BLaER1 treated with 17β-estradiol and CSF1 and Interleukin-3, amounts not matched to agents 10 nM and 100 nM (cell line): Measurements from ENCODE around the gene ARHGEF1.

ENCODE experiments used
- H3K27ac ChIP-seq, 11 experiments: shearing (Covaris generic); formaldehyde crosslinking; 2 replicates each; pipeline ENCODE4 v1.8.1; 2022
- H3K27me3 ChIP-seq, 11 experiments: shearing (Covaris generic); formaldehyde crosslinking; 2 replicates each; pipeline ENCODE4 v1.8.1; 2022
- H3K36me3 ChIP-seq, 11 experiments: shearing (Covaris generic); formaldehyde crosslinking; 2 replicates each; pipeline ENCODE4 v1.8.1; 2022
- H3K4me1 ChIP-seq, 10 experiments: shearing (Covaris generic); formaldehyde crosslinking; 2 replicates each; pipeline ENCODE4 v1.8.1; 2022
- H3K4me2 ChIP-seq, 11 experiments: shearing (Covaris generic); formaldehyde crosslinking; 2 replicates each; pipeline ENCODE4 v1.8.1; 2022
- H3K4me3 ChIP-seq, 10 experiments: shearing (Covaris generic); formaldehyde crosslinking; 2 replicates each; pipeline ENCODE4 v1.8.1; 2022
- H3K9ac ChIP-seq, 11 experiments: shearing (Covaris generic); formaldehyde crosslinking; 2 replicates each; pipeline ENCODE4 v1.8.1; 2022
- H3K9me3 ChIP-seq, 11 experiments: shearing (Covaris generic); formaldehyde crosslinking; replicated peaks in 1 of 11; 2 replicates each; pipeline ENCODE4 v1.8.1; 2022
- H4K20me1 ChIP-seq, 11 experiments: shearing (Covaris generic); formaldehyde crosslinking; 2 replicates each; pipeline ENCODE4 v1.8.1; 2022
- Cebpa-rat ChIP-seq, 11 experiments: shearing (Covaris generic); IDR thresholded peaks; 2 replicates each; pipeline ENCODE4 v1.8.1; 2022

The ARHGEF1 gene

DNA sequence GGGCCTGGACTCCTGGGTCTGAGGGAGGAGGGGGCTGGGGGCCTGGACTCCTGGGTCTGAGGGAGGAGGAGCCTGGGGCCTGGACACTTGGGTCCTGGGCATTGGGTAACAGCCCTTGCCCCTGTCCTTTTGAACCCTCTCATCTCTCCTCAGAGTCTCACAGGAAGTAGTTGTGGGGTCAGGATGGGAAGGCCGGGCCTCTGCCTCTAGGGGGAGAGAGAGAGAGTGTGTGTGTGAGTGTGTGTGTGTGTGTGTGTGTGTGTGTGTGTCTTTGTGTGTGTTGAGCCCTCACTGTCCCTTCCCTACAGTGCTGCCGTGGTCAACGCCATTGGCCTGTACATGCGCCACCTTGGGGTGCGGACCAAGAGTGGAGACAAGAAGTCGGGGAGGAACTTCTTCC is 10.9 kb downstream of the ARHGEF1 start:
- TF ChIP-seq Cebpa-rat (IDR thresholded peaks at IDR 0.05): no peak
- Histone ChIP-seq H3K9me3 (no peaks in the 10 kb centered on the region), H3K4me3 (no peak overlapping the region), H3K27ac (peak overlapping the region in 3 of 11 experiments; percentile 17 to 29 (median 27); a peak in 2 of 22 replicates), H3K4me2 (no peak overlapping the region), H3K9ac (peak overlapping the region in 1 of 11 experiments; percentile 33; a peak in 1 of 22 replicates), H3K27me3 (no peaks in the 10 kb centered on the region), H3K4me1 (peaks cover 5 to 39% (median 32%) of the 10 kb centered on the region in 10 experiments; a peak in 17 of 20 replicates), H3K36me3 (peaks cover 76 to 84% (median 82%) of the 10 kb centered on the region in 11 experiments), H4K20me1 (peaks cover 21 to 87% (median 74%) of the 10 kb centered on the region in 11 experiments)

DNA sequence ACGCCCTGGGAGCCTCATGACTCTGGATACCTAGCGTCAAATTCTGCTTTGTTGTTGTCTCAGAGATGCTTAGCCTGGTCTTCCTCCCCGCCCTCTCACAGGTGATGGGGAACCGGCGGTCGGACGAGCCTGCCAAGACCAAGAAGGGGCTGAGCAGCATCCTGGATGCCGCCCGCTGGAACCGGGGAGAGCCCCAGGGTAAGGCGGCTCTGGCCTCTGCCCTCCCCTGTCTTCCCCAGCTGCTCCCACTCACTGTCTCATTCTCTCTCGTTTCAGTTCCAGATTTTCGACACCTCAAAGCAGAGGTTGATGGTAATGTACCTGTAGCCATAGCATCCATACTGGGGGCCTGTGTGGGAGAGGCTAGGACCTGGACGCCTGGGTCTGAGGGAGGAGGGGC is 11.4 kb downstream of the ARHGEF1 start:
- no peak overlapping the region for H3K4me2 ChIP-seq
- no peak for TF ChIP-seq Cebpa-rat (IDR thresholded peaks at IDR 0.05)
- peaks cover 5 to 35% (median 28%) of the 10 kb centered on the region in 10 experiments; a peak in 17 of 20 replicates for H3K4me1 ChIP-seq
- peak overlapping the region in 2 of 11 experiments; percentile 8 to 33; a peak in 1 of 22 replicates for H3K9ac ChIP-seq
- H3K27ac ChIP-seq: peak overlapping the region in 2 of 11 experiments; percentile 17 to 29; a peak in 2 of 22 replicates
- no peaks in the 10 kb centered on the region for H3K9me3 ChIP-seq
- H4K20me1 ChIP-seq: peaks cover 18 to 87% (median 74%) of the 10 kb centered on the region in 11 experiments
- H3K27me3 ChIP-seq: no peaks in the 10 kb centered on the region
- no peak overlapping the region for H3K4me3 ChIP-seq
- H3K36me3 ChIP-seq: peaks cover 76 to 84% (median 82%) of the 10 kb centered on the region in 11 experiments

DNA sequence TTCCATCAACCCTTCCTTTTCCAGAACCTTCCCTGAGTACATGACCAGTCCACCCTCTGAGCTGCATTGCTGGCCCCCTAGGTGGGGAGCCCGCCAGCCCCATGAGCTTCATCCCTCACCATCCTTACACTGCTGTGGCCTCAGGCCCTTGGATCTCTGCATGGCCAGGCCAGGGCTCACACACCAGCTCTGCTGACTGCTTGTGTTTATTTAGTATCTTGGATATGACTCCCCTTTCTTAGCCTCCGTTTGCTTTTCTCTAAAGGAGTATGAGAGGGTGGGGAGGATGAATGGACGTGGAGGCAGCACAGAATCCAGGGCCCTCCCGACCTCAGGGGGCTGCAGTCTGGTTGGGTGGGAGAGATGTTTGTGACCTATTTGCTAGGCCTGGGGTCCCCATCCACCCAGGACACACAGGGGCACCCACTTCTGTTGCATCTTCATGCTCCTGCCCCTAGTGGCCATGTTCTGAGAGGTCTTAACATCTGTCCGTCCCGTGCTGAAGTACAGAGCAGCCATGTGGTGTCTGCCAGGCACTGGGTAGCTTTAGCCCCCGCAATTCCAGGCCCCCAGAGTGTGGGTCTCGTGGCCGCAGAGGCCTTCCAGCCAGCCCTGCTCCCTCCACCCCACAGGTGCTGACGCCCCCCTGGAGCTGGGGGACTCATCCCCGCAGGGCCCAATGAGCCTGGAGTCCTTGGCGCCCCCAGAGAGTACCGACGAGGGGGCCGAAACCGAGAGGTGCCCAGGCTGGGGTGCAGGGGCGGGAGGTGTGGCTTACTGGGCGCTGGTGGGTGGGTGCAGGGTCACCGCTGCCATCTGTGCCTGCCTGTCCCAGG is 13.0 kb downstream of the ARHGEF1 start:
- Histone ChIP-seq H3K4me1 (peaks cover 5 to 24% (median 21%) of the 10 kb centered on the region in 10 experiments; a peak in 17 of 20 replicates), H4K20me1 (peaks cover 9 to 87% (median 65%) of the 10 kb centered on the region in 11 experiments), H3K9me3 (no peaks in the 10 kb centered on the region), H3K4me3 (no peak overlapping the region), H3K36me3 (peaks cover 76 to 85% (median 82%) of the 10 kb centered on the region in 11 experiments), H3K9ac (peak overlapping the region in 4 of 11 experiments; percentile 23 to 29 (median 26); a peak in 2 of 22 replicates), H3K4me2 (no peak overlapping the region), H3K27ac (peak overlapping the region in 2 of 11 experiments; percentile 4 to 29; a peak in 1 of 22 replicates), H3K27me3 (no peaks in the 10 kb centered on the region)
- no peak for TF ChIP-seq Cebpa-rat (IDR thresholded peaks at IDR 0.05)

DNA sequence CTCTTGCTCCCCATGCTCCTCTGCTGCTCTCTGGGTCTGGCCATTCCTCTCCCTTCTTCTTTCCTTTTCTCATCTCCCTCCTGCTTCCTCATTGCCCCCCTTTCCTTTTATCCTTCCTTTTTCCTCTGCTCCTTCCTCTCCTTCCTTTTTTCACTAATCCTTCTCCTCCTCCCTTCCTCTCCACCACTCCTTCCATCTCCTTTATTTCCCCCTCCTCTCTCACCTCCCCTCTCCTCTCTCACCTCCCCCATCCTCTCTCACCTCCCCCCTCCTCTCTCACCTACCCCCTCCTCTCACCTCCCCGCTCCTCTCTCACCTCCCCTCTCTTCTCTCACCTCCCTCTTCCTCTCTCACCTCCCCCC is 13.6 kb downstream of the ARHGEF1 start:
- peaks cover 9 to 87% (median 63%) of the 10 kb centered on the region in 11 experiments for H4K20me1 ChIP-seq
- H3K4me2 ChIP-seq: no peak overlapping the region
- H3K4me1 ChIP-seq: peaks cover 3 to 18% (median 15%) of the 10 kb centered on the region in 10 experiments; a peak in 17 of 20 replicates
- H3K9ac ChIP-seq: peak overlapping the region in 1 of 11 experiments; percentile 23; a peak in 1 of 22 replicates
- no peak overlapping the region for H3K4me3 ChIP-seq
- peaks cover 78 to 85% (median 82%) of the 10 kb centered on the region in 11 experiments for H3K36me3 ChIP-seq
- no peaks in the 10 kb centered on the region for H3K9me3 ChIP-seq
- 0 out of 22 replicates have a peak overlapping the region, but pooled peaks of 1 of the 11 experiments have one; percentile 29 for H3K27ac ChIP-seq
- no peaks in the 10 kb centered on the region for H3K27me3 ChIP-seq
- no peak for TF ChIP-seq Cebpa-rat (IDR thresholded peaks at IDR 0.05)

DNA sequence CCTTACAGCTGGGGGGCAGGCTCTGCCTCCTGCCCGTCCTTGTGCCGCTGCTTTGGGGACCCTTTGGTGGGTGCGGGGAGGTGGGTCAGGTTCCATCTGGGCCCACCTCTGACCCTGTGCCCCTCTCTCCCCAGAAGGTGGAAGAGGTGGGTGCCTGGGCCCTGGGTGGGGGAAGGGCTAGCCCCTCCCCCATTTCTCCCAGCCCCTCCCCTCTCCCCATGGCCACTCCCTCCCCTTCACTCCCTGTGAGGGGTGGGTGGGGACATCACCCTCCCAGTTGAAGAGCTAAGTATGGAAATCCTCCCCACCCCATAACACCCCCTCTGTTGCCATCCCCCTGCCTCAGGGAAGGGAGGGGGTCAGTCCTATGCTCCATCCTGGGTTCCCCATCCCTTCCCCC is 14.2 kb downstream of the ARHGEF1 start:
- H3K4me3 ChIP-seq: no peak overlapping the region
- H3K27me3 ChIP-seq: no peaks in the 10 kb centered on the region
- H3K4me2 ChIP-seq: no peak overlapping the region
- H3K9ac ChIP-seq: no peak overlapping the region
- no peak overlapping the region for H3K27ac ChIP-seq
- TF ChIP-seq Cebpa-rat (IDR thresholded peaks at IDR 0.05): no peak
- no peaks in the 10 kb centered on the region for H3K9me3 ChIP-seq
- peaks cover 4 to 87% (median 63%) of the 10 kb centered on the region in 11 experiments; a peak in 21 of 22 replicates for H4K20me1 ChIP-seq
- H3K4me1 ChIP-seq: peaks cover 0 to 12% (median 9%) of the 10 kb centered on the region in 10 experiments; a peak in 17 of 20 replicates
- peaks cover 78 to 85% (median 82%) of the 10 kb centered on the region in 11 experiments for H3K36me3 ChIP-seq

DNA sequence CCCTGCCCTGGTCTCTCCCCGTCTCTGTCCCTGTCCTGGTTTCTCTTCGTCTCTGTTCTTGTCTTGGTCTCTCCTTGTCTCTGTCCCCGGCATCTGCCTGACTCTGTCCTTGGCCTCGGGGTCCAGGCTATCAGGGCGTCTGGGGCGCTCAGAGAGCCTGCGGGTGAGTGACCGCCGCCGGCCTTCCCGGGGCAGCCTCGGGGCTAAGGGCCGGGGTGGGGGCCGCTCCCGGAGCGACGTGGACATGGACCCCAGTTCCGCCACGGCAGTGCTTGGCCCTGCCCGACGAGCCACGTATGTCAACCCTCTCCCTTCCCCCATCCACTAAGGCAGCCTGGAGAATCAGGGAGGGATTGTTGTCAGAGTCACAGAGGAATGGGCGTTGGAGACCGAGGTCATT is 14.8 kb downstream of the ARHGEF1 start:
- Histone ChIP-seq H3K4me2 (no peak overlapping the region), H3K4me3 (no peak overlapping the region), H3K4me1 (peaks cover 0 to 7% (median 3%) of the 10 kb centered on the region in 10 experiments; a peak in 15 of 20 replicates), H3K9ac (no peak overlapping the region), H3K27me3 (no peaks in the 10 kb centered on the region), H3K36me3 (peaks cover 78 to 85% (median 82%) of the 10 kb centered on the region in 11 experiments), H3K27ac (no peak overlapping the region), H3K9me3 (no peaks in the 10 kb centered on the region), H4K20me1 (peaks cover 4 to 87% (median 62%) of the 10 kb centered on the region in 11 experiments; a peak in 20 of 22 replicates)
- no peak for TF ChIP-seq Cebpa-rat (IDR thresholded peaks at IDR 0.05)

DNA sequence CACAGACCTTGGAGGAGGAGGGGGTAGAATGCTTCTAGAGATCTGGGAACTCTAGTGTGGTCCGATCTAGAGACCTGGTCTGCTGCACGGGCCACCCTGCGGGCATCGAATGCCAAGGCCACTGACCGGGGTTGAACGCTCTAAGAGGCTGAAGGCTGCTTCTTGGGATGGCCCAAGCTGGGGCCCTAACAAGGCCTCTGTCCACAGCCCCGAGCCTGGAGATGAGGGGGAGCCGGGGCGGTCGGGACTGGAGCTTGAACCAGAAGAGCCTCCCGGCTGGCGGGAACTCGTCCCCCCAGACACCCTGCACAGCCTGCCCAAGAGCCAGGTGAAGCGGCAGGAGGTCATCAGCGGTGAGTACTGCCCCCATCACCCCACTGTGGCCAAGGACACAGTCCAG is 15.3 kb downstream of the ARHGEF1 start:
- Histone ChIP-seq H3K27me3 (no peaks in the 10 kb centered on the region), H3K4me1 (peaks cover 0 to 4% (median 0%) of the 10 kb centered on the region in 10 experiments; a peak in 4 of 20 replicates), H3K4me2 (no peak overlapping the region), H3K27ac (no peak overlapping the region), H3K4me3 (no peak overlapping the region), H3K9me3 (no peaks in the 10 kb centered on the region), H3K36me3 (peaks cover 80 to 86% (median 84%) of the 10 kb centered on the region in 11 experiments), H4K20me1 (peaks cover 4 to 88% (median 66%) of the 10 kb centered on the region in 11 experiments; a peak in 20 of 22 replicates), H3K9ac (no peak overlapping the region)
- no peak for TF ChIP-seq Cebpa-rat (IDR thresholded peaks at IDR 0.05)

DNA sequence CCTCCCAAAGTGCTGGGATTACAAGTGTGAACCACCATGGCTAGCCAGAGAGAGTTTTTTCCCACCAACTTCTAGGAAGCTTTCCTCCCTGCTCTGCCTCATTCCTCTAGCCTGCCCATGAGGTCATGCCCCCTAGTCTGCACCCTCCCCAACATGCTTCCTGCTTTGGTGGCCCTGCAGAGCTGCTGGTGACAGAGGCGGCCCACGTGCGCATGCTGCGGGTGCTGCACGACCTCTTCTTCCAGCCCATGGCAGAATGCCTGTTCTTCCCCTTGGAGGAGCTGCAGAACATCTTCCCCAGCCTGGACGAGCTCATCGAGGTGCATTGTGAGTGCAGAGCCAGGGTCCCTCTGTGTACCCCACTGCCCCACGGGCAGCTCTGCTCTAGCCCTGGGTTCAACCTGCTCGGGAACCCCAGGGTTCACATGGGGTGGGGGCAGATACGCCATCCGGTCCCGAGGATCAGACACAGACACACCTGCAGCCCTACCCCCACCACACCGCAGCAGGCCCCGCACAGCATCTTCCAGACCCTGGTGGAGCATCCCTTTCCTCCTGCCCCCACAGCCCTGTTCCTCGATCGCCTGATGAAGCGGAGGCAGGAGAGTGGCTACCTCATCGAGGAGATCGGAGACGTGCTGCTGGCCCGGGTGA is 18.9 kb downstream of the ARHGEF1 start:
- Histone ChIP-seq H4K20me1 (peaks cover 4 to 94% (median 78%) of the 10 kb centered on the region in 11 experiments; a peak in 21 of 22 replicates), H3K9ac (no peak overlapping the region), H3K9me3 (no peaks in the 10 kb centered on the region), H3K4me2 (no peak overlapping the region), H3K27ac (no peak overlapping the region), H3K4me3 (no peak overlapping the region), H3K4me1 (0 out of 20 replicates have a peak, but pooled peaks cover 0 to 4% (median 0%) of the 10 kb centered on the region in 10 experiments), H3K36me3 (peaks cover 93 to 94% (median 93%) of the 10 kb centered on the region in 11 experiments), H3K27me3 (no peaks in the 10 kb centered on the region)
- TF ChIP-seq Cebpa-rat (IDR thresholded peaks at IDR 0.05): no peak
